Lower leg skin (tissue), 3 donors: ENCODE data around the gene TDRD6.

Experiments used
- CTCF ChIP-seq, 3 donors: fragments of 450-650 bp; IDR thresholded peaks; one replicate each; pipeline ENCODE4 v1.5.1; 2016; ENCODE audit warnings: antibody characterized with exemption in 3 of 3, mild to moderate bottlenecking in 3 of 3, moderate library complexity in 2 of 3
- POLR2A ChIP-seq, 2 donors: fragments of 450-650 bp; IDR thresholded peaks; one replicate each; pipeline ENCODE4 v1.6.1; 2016 to 2017; ENCODE audit warnings: antibody characterized with exemption in 2 of 2, mild to moderate bottlenecking in 1 of 2, moderate library complexity in 1 of 2

GRCh38 chr6:46652603-46653438 lies 34.9 kb upstream of the TDRD6 start, which contains the start of the genes CYP39A1 and SLC25A27:
- no peak for TF ChIP-seq POLR2A (IDR thresholded peaks at IDR 0.05)
- no peak for TF ChIP-seq CTCF (IDR thresholded peaks at IDR 0.05)
